ENCODE results near the gene IFI44.

DNA sequence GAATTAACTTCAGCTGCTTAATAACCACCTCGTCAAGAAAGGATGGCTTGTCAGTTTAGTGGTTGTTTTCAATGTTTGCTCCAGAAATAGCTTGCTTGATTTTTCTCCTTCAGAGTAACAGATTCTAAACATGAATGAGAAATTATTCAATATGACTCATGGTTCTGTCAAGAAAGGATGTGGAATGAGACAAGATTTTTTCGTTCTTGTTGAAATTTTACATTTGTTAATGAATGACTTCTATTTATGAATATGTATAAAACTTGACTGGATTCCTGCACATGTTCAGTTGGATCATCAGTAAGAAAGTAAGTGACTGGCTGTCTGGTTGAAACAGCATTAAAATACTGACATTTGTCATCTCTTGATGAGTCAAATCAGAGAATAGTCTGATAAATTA is 38.3 kb downstream of the IFI44 start:
- TF ChIP-seq, protein P1, sequence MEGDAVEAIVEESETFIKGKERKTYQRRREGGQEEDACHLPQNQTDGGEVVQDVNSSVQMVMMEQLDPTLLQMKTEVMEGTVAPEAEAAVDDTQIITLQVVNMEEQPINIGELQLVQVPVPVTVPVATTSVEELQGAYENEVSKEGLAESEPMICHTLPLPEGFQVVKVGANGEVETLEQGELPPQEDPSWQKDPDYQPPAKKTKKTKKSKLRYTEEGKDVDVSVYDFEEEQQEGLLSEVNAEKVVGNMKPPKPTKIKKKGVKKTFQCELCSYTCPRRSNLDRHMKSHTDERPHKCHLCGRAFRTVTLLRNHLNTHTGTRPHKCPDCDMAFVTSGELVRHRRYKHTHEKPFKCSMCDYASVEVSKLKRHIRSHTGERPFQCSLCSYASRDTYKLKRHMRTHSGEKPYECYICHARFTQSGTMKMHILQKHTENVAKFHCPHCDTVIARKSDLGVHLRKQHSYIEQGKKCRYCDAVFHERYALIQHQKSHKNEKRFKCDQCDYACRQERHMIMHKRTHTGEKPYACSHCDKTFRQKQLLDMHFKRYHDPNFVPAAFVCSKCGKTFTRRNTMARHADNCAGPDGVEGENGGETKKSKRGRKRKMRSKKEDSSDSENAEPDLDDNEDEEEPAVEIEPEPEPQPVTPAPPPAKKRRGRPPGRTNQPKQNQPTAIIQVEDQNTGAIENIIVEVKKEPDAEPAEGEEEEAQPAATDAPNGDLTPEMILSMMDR (IDR thresholded peaks at IDR 0.05), result no peak
- TF ChIP-seq POLR2A (IDR thresholded peaks at IDR 0.05), result no peak
- no peak for TF ChIP-seq POLR2AphosphoS5 (IDR thresholded peaks at IDR 0.05; ENCODE audit: insufficient read depth in 1 of 2, low read depth in 1 of 2)

Data from vagina (tissue), 2 donors.